HG03280 (cell line): Measurements from ENCODE around the gene ALDH1L2.
A peak's percentile ranks its signal among the peaks of the same experiment; 100 is the strongest.

Experiments
- ATAC-seq: cut with Tn5 transposase; IDR thresholded peaks from one replicate; pipeline ENCODE4 v1.9.1; 2021; ENCODE audit warnings: mild to moderate bottlenecking, moderate library complexity; ENCODE audit not compliant: unreplicated experiment

The ALDH1L2 gene

DNA sequence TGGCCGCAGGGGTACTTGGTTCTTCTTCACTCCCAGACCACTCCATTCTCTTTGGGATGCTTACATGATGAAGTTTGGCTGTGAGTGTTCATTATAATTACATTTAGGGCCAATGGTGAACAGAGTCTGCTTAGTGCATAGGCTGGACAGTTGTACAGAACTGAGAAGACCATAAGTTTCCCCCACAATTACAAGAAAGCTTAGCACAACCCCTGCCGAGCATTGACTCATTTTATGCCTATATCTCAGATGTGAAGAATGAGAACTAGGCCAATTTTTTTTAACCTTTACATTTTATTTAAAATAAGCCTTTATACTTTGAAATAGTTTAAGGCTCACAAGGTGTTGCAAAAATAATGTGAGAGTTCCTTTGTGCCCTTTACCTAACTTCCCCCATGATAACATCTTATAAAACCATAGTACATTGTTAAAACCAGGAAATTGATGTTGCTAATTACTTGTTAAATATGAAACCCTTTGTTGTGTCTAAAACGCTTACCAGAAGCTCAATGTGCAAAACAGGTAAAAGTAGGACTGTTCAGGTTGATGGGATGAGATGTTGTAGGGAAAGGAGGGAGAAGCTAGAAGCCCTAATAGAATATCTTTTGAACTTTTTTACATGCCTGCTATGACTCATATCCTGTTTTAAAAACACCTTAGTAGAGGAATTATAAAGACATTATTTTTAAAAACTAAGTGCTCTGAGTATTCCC, 47.2 kb downstream of the ALDH1L2 start:
- no peak for ATAC-seq

DNA sequence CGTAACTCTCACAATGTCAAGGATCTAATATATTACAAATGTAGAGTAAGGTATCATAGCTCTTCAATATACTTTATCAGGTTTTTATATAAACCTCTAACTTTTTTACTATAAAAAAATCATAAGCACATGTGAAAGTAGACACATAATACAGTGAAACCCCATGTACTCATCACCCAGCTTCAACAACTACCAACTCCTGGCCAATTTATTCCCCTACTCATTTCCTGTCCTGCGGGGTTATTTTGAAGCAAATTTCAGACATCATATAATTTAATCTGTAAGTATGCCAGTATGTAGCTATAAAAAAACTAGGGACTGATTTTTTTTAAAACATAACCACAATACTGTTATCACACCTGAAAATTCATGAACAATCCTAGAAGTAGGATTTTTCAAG, 50.4 kb downstream of the ALDH1L2 start:
- no peak for ATAC-seq

DNA sequence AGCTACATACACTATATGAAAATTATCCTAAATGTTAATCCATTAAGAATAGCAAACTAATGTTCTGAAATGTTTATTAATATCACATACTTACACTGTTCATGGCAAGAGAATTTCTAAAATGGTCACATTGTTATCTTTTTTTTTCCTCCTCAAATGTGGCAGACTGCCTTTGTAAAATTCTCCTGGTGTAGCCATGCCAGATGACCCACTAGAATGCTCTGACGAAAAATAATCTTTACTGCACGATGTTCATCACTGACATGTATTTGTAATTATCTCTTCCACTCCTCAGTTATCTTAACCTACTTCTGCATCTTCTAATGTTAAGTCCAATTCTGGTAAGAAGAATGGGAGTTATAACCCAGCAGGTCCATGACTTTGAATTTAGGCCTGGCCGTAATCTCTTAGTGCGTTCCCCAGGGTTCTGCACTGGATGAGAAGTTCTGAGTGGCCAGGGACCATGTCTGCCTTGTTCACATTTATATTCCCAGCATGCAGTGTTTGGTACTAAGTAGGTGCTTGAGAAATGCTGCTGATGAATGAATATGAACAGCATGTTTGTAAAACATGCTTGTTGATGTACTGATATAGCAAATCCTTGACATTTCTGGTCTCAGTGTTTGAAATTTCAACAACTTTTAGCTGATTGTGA, 51.4 kb downstream of the ALDH1L2 start:
- ATAC-seq = no peak

DNA sequence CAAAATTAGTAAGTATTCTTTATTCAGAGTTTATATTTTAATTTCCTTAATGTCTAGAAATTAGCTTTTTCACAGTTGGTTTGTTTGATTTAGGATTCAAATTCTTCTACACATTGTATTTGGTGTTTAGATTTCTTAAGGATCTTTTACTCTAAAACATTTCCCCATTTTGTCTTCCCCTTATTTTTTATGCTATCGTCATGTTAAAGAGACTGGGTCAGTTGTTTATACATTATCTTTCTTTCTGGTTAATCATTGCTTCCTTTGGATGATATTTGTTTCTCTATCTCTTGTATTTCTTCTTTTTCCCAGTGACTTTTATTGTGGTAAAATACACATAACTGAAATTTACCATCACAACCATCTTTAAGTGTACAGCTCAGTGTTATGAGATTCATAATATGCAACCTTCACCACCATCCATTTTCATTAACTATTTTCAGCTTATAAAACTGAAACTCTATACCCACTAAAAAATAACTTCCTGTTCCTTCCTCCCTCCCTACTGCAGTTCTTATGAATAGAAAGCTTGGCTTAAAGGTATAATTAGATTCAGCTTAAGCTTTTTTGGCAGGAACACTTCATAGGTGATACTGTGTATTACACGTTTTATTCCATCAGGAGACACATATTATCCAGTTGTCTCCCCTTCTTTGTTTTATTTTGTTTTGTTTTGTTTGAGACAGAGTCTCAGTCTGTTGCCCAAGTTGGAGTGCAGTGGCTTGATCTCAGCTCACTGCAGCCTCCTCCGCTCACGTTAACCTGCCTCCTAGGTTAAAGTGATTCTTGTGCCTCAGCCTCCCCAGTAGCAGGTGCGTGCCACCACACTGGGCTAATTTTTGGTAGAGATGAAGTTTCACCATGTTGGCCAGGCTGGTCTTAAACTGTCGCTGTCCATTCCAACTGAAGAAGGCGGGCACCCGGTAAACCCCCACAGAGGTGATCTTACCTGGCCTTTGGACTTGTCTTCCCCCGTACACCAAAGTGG, 53.1 kb downstream of the ALDH1L2 start:
- peak; percentile 92 for ATAC-seq

DNA sequence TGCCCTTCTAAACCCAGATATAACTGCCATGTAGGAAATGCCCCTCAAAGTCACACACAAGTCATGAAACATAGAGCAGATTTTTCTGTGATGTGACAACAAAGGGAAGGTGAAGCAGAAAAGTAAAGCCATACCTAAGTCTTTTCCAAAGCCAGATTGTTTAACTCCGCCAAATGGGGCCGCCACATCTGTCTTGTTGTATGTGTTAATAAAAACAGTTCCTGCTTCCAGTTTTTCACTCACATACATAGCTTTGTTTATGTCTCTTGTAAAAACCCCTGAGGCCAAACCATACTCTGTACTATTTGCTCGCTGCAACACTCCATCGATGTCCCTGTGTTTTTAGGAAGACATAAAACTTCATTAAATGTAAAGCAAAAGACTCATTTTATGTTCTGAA, 57.8 kb downstream of the ALDH1L2 start:
- ATAC-seq = no peak

DNA sequence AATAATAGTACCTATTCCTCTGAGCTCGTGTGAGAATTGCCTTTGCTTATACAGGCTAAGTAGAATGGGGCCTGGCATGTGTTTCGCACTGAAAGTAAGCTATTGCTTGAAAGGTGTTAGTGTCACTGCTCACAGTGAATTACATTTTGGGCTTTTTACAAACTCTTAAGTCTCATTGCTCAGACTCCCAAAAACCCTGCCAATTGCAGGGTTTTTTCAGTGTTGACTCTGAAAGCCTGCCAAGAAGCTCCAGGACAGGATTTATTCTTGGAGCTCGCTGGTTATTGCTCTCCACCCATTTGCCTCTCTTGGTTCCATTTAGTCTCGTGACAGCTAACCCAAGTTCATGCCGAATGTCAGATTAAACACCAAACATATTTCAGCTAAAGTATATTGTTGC, 58.4 kb downstream of the ALDH1L2 start:
- no peak for ATAC-seq

DNA sequence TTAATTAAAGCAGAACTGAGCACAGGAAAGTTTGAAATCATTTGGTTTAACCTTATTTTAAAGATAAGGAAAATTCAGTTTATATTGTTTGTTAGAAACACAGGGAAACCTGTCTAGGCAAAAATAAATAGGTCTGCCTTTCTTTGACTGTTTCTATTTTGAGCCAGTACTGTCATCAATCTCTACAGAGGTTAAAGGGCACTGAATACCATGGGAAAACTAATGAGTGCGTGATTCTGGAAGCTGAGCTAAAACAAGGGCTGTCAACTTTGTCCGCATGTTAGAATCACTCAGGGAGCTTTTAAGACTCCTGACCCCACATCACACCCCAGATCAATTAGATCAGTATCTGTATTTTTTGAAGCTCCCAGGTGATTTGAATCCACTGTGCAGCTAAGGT, 59.3 kb downstream of the ALDH1L2 start:
- no peak for ATAC-seq

DNA sequence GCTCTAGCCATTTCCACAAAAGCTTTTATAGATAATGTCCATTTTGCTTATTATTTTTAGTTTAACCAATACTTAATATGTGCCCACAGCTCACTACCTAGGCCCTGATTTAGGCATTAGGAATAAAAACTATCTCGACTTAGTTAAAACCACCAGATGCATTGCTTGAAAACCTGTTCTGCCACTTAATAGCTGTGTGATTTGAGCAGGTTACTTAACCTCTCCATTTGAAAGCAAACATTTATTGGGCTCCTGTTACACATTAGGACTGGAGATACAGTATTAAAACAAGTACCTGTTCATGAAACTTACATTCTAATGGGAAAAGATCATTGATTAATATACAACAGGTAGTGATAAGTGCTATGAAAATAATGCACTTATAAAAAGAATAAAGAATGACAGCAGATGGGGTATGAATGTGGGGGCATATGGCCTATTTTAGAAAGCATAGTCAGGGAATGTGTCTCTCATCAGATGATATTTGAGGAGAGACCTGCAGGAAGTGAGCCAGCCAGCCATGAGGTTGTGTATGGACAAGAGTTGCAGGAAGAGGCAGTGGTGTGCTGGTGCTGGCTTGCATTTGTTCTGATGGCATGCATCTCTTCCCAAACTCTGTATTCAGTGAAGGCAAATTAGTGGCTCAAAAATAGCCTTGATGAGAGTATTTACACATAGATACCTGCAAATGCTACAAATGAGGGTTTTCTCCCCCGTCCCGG, 63.9 kb downstream of the ALDH1L2 start:
- no peak for ATAC-seq

DNA sequence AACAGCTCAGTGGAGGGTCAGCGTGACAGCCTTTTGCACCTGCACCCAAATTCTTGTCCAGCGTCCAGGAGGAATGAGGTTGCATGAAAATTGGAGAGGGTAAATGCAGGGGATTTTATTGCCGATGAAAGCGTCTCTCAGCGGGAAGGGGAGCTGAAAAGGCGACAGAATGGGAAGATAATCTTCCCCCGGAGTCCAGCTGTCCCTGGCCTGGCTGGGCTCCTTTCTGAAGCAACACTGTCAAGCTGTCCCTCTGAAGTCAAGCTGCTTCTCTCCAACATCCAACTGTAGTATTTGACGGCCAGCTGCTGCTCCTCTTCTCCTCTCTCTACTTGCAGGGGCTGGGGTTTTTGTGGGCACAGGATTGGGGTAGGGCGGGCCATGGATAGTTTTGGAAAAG, 65.5 kb downstream of the ALDH1L2 start:
- no peak for ATAC-seq

DNA sequence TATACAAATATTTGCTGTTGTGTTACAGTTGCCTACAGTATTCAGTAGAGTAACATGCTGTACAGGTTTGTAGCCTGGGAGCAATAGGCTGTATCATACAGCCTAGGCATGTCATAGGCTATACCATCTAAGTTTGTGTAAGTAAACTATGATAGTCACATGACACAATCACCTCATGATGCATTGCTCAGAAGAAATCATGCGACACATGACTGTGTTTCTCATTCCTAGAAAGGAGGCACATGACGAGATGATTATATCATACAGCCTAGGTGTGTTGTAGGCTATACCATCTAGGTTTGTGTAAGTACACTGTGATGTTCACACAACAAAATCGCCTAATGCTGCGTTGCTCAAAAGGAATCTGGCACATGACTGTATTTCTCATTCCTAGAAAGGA, 66.2 kb downstream of the ALDH1L2 start:
- no peak for ATAC-seq

DNA sequence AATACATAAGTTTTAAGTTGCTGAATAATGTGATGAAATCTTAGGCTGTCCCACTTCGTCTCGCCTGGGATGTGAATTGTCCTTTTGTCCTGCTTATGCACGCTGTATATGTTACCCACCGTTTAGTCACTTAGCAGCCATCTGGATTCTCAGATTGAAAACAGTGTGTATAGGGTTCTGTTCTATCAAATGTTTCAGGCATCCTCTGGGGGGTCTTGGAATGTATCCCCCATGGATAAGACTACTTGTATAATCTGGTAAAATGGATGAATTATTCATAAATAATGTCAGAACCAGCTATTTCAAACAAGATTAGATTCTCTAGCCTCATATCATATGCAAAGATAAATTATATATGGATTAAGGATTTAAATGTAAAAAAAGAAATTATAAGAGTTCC, 68.7 kb downstream of the ALDH1L2 start:
- ATAC-seq = no peak

DNA sequence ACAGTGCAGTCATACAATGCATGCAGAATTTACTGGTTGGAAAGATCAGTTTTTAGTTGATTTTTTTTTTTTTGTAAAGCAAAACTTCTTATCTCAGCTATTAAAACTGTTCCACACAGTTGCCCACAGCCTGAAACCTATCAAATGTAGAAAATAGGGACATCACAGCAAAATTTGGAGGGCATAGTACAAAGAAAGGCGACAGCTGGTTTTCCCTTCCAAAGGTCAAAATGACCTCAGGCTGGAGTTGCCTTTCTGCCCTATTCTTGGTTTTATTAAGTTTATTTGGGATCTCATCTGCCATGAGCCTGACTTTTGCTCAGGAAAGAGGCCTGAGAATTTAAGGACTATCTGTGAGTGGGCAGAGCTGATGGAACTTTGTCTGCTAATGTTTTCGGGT, 69.7 kb downstream of the ALDH1L2 start:
- ATAC-seq = no peak

DNA sequence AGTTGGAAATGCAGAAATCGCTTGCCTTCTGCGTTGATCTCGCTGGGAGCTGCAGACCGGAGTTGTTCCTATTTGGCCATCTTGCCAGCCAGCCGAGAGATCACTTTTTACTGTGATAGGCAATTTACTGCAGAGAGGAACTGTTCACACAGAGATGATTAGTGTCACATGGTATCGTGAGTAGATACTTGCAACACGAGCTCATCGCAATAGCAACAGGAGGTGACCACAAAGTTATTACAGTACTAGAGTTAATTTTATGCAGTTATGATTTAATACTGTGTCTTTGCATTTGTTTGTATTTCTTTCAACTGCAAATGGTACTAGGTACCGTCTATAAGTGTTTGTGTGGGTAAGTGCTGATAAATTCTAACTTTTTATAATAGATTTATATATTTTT, 70.4 kb downstream of the ALDH1L2 start:
- ATAC-seq = no peak

DNA sequence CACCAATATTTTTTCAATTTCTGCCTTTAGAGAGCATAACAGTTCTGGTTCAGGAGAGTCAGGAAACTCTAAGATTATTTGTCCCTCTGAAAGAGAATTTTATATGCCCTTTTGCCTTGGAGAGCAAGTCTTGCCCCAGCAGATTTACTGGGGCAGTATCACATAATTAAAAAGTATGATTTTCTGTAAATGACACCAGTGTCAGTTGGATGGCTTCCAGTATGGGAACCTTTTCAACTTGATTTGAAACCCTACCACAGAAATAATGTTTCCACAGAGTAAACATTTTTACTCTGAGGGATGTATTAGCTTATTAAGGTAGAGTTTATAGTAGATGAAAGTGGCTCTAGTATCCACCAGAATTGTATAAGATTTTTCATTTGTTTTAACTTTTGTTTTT, 82.8 kb downstream of the ALDH1L2 start:
- ATAC-seq = no peak

DNA sequence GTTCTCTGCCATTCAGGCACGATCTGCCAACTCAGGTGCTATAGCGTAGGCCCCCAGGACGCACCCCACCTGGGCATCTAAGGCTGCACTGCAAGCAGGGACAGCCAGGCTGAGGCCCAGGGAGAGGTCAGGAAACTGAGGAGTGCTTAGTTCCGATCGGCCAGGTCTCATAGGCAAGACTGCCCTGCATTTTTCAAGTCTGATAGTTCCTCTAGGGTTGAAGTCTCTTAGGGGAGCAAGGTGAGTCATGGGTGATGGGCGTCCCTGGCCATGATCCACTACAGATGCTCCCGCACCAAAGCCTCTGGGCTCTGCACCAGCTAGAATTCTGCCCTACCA, 84.9 kb downstream of the ALDH1L2 start:
- no peak for ATAC-seq

DNA sequence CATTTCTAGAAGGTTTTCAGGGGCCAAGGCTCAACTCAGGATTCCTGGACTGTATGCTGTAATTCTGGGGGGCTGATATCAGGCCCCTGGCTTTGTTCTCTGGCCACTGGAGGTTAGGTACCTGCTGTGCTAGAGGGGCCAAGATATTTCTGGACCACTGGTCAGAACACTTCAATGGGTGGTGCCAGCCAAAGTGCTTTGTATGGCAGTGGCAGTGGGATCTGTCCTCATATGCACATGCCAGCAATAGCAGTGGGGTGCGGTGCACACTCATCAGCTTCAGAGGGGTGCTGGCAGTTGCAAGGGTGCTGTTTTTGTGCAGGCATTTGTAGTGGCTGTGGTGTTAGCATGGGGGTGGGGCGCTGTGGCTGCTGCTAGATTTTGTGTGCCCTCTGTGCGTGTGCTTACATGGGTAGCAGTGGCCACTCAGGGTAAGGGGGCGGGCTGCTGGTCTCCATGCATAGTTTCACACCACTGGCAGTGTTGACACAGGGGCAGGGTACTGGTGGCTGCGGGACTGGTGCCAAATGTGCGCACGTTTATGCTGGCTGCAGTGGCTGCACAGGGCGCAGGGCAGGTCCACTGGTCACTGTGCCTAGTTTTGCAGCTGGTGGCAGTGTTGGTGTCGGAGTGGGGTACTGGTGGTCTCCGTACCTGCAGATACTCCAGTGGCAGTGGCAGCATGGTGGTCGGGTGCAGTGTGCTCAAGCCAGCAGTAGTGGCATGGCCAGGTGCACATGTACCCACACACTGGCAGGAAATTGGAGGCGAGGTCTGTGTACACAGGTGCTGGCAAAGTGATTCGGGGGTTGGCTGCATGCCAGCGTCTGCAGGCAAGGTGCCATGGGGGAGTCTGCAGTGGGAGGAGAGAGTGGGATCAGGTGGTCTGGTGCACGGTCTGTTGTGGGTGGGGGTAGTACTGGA, 85.6 kb downstream of the ALDH1L2 start:
- no peak for ATAC-seq

DNA sequence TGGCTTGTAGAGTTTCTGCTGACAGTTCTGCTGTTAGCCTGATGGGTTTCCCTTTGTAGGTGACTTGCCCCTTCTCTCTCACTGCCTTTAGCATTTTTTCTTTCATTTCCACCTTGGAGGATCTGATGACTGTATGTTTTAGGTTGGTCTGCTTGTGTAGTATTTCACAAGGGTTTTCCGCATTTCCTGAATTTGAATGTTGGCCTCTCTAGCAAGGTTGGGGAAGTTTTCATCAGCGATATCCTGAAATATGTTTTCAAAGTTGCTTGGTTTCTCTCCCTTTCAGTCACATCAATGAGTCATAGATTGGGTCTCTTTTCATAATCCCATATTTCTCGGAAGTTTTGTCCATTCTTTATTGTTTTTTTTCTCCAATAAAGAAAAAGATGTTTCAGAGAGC, 86.7 kb downstream of the ALDH1L2 start:
- no peak for ATAC-seq

DNA sequence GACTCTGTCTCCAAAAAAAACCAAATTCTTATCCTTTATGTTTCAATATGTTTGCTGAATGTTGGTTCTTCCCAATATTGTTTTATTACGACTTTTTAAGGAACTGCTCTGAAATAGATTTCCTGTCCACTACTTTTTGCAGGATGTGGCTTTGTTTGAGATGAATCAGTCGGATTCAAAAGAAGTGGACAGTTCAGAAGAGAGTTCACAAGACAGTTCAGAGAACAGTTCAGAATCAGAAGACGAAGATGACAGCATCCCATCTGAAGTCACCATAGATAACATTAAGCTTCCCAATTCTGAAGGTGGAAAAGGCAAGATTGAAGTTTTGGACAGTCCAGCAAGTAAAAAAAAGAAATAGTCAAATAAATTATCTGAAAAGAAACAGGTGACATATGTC, 89.9 kb downstream of the ALDH1L2 start:
- no peak for ATAC-seq

DNA sequence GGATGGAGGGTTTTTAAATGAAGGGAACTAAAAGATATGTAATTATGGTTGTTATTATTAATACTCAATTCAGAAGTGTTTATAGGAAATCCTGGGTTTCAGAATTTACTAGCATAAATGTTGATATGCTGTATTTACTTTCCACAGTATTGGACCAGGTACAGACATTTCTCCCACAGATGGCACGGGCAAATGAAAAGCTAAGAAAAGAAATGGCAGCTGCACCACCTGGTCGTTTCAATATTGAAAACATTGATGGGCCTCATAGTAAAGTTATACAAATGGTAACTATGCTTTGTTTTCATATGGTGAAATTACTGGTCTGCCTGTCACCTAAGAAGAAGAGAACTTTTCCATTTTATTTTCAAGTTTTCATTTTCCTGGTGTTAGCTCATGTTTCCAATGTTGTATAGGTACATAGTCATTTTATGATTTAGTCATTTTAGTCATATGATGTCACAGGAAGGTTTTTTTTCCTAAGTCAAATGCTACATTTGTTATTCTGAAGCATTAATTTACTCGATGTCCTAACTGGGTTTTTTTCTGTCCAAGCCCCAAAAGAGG, 92.6 kb downstream of the ALDH1L2 start:
- ATAC-seq = no peak

DNA sequence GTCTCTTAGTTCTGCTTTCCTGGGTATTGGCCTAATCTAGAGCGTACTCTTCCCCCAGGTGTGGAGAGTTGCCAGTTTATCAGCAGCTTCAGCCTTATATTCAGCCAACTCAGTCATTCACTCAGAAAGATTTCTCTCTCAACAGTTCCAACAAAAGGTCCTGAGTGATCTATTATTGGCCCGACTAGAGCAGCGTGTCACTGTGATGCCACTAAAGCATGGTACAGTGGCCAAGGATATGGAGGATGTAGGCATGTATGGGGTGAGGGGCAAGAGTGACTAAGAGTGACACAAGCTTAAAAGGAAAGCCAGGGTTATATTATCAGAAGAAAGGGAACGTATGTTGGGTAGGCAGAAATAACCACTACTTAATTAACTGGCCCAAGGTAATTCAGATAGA, 93.3 kb downstream of the ALDH1L2 start:
- no peak for ATAC-seq
